AG09309 (cell line): Measurements from ENCODE around the gene TUBA4A.

Experiments
- DNase-seq: peaks from one replicate; pipeline ENCODE4 v3.0.0-alpha.2; 2010; ENCODE audit warnings: low read depth
- H3K4me3 ChIP-seq: 2 replicates; pipeline ENCODE4 v1.5.1; 2011; ENCODE audit warnings: mild to moderate bottlenecking, low read depth, low read length, moderate library complexity; ENCODE audit not compliant: control insufficient read depth
- TF ChIP-seq, protein P1 (sequence below): IDR thresholded peaks from 2 replicates; pipeline ENCODE4 v1.5.1; 2011; ENCODE audit warnings: mild to moderate bottlenecking, low read depth, low read length, inconsistent platforms; ENCODE audit not compliant: insufficient read depth, control insufficient read depth; ENCODE audit errors: missing control alignments

TUBA4A gene

DNA sequence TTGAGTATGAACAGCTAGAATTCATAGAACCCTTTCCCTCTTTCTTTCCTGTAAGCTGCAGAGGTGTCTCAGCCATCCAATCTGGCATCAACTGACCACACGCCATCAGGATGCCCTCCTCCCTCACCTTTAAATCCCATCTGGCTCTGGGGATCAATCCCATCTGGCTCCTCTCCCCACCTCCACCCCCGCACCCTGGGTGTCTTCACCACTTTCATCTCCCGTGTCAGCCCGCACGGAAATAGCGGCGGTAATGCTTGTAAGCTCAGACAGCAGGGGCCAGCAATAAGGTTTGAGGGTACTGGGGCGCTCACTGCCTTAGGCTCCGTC is 1.2 kb downstream of the TUBA4A start:
- no peak for DNase-seq
- H3K4me3 ChIP-seq, result peak overlapping the region; percentile 52
- TF ChIP-seq, protein P1, sequence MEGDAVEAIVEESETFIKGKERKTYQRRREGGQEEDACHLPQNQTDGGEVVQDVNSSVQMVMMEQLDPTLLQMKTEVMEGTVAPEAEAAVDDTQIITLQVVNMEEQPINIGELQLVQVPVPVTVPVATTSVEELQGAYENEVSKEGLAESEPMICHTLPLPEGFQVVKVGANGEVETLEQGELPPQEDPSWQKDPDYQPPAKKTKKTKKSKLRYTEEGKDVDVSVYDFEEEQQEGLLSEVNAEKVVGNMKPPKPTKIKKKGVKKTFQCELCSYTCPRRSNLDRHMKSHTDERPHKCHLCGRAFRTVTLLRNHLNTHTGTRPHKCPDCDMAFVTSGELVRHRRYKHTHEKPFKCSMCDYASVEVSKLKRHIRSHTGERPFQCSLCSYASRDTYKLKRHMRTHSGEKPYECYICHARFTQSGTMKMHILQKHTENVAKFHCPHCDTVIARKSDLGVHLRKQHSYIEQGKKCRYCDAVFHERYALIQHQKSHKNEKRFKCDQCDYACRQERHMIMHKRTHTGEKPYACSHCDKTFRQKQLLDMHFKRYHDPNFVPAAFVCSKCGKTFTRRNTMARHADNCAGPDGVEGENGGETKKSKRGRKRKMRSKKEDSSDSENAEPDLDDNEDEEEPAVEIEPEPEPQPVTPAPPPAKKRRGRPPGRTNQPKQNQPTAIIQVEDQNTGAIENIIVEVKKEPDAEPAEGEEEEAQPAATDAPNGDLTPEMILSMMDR, result no peak

DNA sequence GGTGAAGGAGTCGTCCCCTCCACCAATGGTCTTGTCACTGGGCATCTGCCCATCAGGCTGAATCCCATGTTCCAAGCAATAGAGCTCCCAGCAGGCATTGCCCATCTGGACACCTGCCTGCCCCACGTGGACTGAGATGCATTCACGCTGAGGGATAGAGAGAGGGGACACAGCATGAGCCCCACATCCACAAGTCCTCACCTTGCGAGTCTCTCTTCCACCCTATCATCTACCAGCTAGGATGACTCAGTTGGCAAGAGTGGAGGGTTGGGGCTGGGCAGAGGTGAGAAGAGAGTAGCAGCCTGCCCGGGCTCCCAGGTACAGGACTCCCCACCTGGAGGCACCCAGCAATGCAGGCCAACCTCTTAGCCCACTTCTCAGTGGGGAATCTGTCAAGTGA is 1.6 kb downstream of the TUBA4A start:
- no peak for DNase-seq
- H3K4me3 ChIP-seq, result no peak overlapping the region
- TF ChIP-seq, protein P1, result no peak

DNA sequence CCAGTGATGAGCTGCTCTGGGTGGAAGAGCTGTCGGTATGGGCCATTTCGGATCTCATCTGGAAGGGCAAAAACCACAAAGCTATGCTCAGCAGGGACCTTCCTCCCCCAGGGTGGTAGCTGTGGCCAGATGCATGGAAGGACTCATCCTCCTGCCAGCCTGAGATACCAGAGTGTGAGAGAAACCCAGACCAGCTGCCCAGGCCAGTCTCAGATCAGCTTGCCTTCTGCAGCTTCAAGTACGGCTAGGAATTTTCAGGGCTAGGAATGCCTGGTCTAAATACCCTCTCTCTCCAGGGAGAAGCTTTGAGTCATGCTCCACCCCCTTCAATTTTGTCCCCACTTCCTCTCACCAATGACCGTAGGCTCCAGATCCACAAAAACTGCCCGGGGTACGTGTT is 2.1 kb downstream of the TUBA4A start:
- TF ChIP-seq, protein P1, result no peak
- DNase-seq, result no peak
- H3K4me3 ChIP-seq, result no peak overlapping the region

DNA sequence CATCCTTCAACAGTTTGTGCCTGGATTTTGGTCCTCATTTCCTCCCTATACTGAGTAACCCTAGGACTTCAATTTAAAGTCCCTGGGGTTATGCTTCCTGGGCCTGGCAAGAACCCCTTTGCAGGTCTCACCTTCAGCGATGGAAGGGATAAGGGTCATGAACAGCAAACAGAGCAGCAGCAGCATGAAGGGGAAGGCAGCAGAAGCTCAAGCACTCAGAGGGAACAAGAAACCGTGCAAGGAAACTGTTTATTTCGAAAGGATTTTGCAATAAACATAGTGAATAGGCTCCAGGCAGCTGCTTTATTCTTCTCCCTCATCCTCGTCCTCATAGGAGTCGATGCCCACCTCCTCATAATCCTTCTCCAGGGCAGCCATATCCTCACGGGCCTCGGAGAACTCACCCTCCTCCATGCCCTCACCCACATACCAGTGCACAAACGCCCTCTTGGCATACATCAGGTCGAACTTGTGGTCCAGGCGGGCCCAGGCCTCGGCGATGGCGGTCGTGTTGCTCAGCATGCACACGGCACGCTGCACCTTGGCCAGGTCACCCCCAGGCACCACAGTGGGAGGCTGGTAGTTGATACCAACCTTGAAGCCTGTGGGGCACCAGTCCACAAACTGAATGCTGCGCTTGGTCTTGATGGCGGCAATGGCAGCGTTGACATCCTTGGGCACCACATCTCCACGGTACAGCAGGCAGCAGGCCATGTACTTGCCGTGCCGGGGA is 3.5 kb downstream of the TUBA4A start:
- no peak for DNase-seq
- H3K4me3 ChIP-seq, result no peak overlapping the region
- TF ChIP-seq, protein P1, result no peak

DNA sequence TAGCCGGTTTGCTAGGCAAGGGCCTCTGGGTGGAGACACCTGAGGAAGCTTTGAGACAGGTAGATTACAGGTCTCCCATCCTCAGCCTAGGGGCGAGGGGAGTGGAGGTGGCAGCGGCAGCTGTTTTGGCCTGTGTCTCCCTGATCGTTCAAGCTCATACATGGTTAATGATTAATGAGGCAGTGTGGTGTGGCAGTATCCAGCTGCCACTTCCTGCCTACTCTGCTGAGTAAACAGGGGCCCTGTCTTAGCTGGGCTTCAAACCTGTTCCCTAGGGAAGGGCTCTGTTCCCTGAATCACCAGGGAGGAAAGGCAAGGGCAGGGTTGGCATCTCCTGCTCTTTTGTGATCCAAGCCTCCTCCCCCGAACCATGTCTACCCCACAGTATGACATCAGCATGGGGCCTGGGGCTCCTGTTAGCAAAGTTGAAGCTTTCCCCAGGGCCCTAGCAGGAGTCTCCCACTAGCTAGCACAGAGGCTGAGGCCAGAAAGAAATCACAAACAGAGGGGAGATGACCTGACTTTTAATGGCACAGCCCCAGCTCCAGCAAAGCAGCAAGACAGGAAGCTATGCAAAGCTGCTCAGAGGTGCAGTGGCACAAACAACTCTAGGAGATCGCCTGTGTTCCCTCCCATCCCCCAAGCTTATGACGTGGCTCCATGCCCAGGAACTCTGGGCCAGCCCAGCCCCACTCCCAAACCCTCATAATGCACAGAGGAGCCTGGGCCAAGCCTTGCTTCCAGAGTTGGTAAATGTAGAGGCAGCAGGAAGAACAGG is 4.3 kb downstream of the TUBA4A start:
- TF ChIP-seq, protein P1, result no peak

DNA sequence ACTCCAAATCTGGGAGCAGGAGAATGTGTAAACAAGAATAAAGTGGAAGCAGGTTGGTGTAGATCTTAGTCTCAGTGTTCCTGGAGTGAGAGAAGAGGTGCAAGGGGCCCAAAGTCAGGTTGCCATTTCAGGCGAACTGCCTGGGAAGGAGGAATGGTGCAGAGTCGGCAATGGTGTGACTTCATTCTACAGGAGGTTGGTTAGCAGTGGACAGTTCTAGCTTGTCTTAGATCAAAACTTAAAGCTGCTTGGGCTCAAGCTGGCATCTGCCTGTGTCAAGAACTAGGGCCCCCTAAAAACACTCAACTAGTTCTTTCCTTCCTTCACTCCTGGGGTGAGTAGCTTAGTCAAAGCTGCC is 4.9 kb downstream of the TUBA4A start:
- no peak overlapping the region for H3K4me3 ChIP-seq
- TF ChIP-seq, protein P1, result no peak

More for the DNA sequence above, 4.3 kb downstream of the TUBA4A start:
- H3K4me3 ChIP-seq, result no peak overlapping the region
- peak; percentile 47 for DNase-seq

More for the DNA sequence above, 4.9 kb downstream of the TUBA4A start:
- no peak for DNase-seq
